Measurements from ENCODE around the gene ELOVL5.
A peak's percentile ranks its signal among the peaks of the same experiment; 100 is the strongest.

ELOVL5 gene

GRCh38 chr6:53252177-53252692, 96.5 kb downstream of the ELOVL5 start:
- H3K4me3 ChIP-seq (ENCODE audit: low read depth, low read length) = no peak overlapping the region
- DNase-seq (ENCODE audit: low read depth) = no peak
- TF ChIP-seq MAX (IDR thresholded peaks at IDR 0.05; ENCODE audit: low read depth, low read length) = no peak
- no peak for TF ChIP-seq MYC (IDR thresholded peaks at IDR 0.05; ENCODE audit: low read depth, low read length)
- no peak for TF ChIP-seq POLR2A (IDR thresholded peaks at IDR 0.05; ENCODE audit: extremely low read depth, insufficient read length)
- no peak for TF ChIP-seq CTCF (IDR thresholded peaks at IDR 0.05; ENCODE audit: low read depth, low read length)

- no peak for DNase-seq (ENCODE audit: low read depth)
- H3K4me3 ChIP-seq (ENCODE audit: low read depth, low read length) = no peak overlapping the region
- TF ChIP-seq MAX (IDR thresholded peaks at IDR 0.05; ENCODE audit: low read depth, low read length) = no peak
- no peak for TF ChIP-seq MYC (IDR thresholded peaks at IDR 0.05; ENCODE audit: low read depth, low read length)
- no peak for TF ChIP-seq POLR2A (IDR thresholded peaks at IDR 0.05; ENCODE audit: extremely low read depth, insufficient read length)
- TF ChIP-seq CTCF (IDR thresholded peaks at IDR 0.05; ENCODE audit: low read depth, low read length) = no peak
Measured at GRCh38 chr6:53251033-53251672, 97.6 kb downstream of the ELOVL5 start.

- DNase-seq (ENCODE audit: low read depth) = no peak
Measured at GRCh38 chr6:53250176-53251032, 98.3 kb downstream of the ELOVL5 start.

GRCh38 chr6:53246924-53247323, 101.8 kb downstream of the ELOVL5 start:
- H3K4me3 ChIP-seq (ENCODE audit: low read depth, low read length) = no peak overlapping the region
- no peak for DNase-seq (ENCODE audit: low read depth)
- TF ChIP-seq MAX (IDR thresholded peaks at IDR 0.05; ENCODE audit: low read depth, low read length) = no peak
- TF ChIP-seq CTCF (IDR thresholded peaks at IDR 0.05; ENCODE audit: low read depth, low read length) = no peak
- no peak for TF ChIP-seq POLR2A (IDR thresholded peaks at IDR 0.05; ENCODE audit: extremely low read depth, insufficient read length)
- TF ChIP-seq MYC (IDR thresholded peaks at IDR 0.05; ENCODE audit: low read depth, low read length) = no peak

More at GRCh38 chr6:53250176-53251032, 98.3 kb downstream of the ELOVL5 start:
- no peak overlapping the region for H3K4me3 ChIP-seq (ENCODE audit: low read depth, low read length)
- TF ChIP-seq MYC (IDR thresholded peaks at IDR 0.05; ENCODE audit: low read depth, low read length) (no peak), POLR2A (IDR thresholded peaks at IDR 0.05; ENCODE audit: extremely low read depth, insufficient read length) (no peak), CTCF (IDR thresholded peaks at IDR 0.05; ENCODE audit: low read depth, low read length) (no peak)

- peak; percentile 93 for DNase-seq (ENCODE audit: low read depth)
- no peak overlapping the region for H3K4me3 ChIP-seq (ENCODE audit: low read depth, low read length)
- TF ChIP-seq MYC (IDR thresholded peaks at IDR 0.05; ENCODE audit: low read depth, low read length) = peak; percentile 39
- TF ChIP-seq CTCF (IDR thresholded peaks at IDR 0.05; ENCODE audit: low read depth, low read length) = no peak
- TF ChIP-seq MAX (IDR thresholded peaks at IDR 0.05; ENCODE audit: low read depth, low read length) = 0 out of 2 replicates have a peak, but pooled peaks have one; percentile 40
- no peak for TF ChIP-seq POLR2A (IDR thresholded peaks at IDR 0.05; ENCODE audit: extremely low read depth, insufficient read length)
Measured at GRCh38 chr6:53244958-53245357, 103.8 kb downstream of the ELOVL5 start.

All from NB4 (cell line).